Heart left ventricle (tissue), 16 donors: ENCODE measurements around the gene DUSP7. TPM values are rescaled to one million over a fixed set of nuclear protein-coding genes. Genes with fewer than 3 reads are reported as not detected.

ENCODE experiments used
- ATAC-seq, 4 donors: fragments of 200-7000 bp; cut with Tn5 transposase; one replicate each; pipeline ENCODE4 v1.9.1; 2020 to 2022; ENCODE audit warnings: moderate library complexity in 4 of 4, mild to moderate bottlenecking in 3 of 4, moderate number of reproducible peaks in 1 of 4
- DNase-seq, 5 donors: peaks; one replicate each; pipeline ENCODE4 v3.0.0-alpha.2; 2020
- H3K27ac ChIP-seq, 12 donors: fragments of 200-600 bp; sonication (generic) in 4 of 12; one replicate each; pipeline versions ENCODE4 v1.5.0 to v1.8.0; 2016 to 2022; ENCODE audit warnings: mild to moderate bottlenecking in 2 of 12
- H3K27me3 ChIP-seq, 9 donors: fragments of 200-600 bp; sonication (generic) in 2 of 9; one replicate each; pipeline versions ENCODE4 v1.5.1 to v1.8.0; 2016 to 2022; ENCODE audit warnings: mild to moderate bottlenecking in 3 of 9
- H3K36me3 ChIP-seq, 9 donors: fragments of 200-600 bp; sonication (generic) in 2 of 9; one replicate each; pipeline versions ENCODE4 v1.5.0 to v1.8.0; 2018 to 2022; ENCODE audit warnings: mild to moderate bottlenecking in 2 of 9
- H3K4me1 ChIP-seq, 12 donors: fragments of 200-600 bp; sonication (generic) in 4 of 12; one replicate each; pipeline versions ENCODE4 v1.5.0 to v1.8.0; 2016 to 2022; ENCODE audit warnings: mild to moderate bottlenecking in 3 of 12
- H3K4me3 ChIP-seq, 12 donors: fragments of 200-600 bp; sonication (generic) in 4 of 12; one replicate each; pipeline versions ENCODE4 v1.5.0 to v1.8.0; 2017 to 2022; ENCODE audit warnings: mild to moderate bottlenecking in 9 of 12, moderate library complexity in 4 of 12
- H3K9me3 ChIP-seq, 12 donors: fragments of 200-600 bp; sonication (generic) in 4 of 12; one replicate each; pipeline versions ENCODE4 v1.5.0 to v1.8.0; 2016 to 2022; ENCODE audit warnings: mild to moderate bottlenecking in 1 of 12
- CTCF ChIP-seq, 12 donors: fragments of 200-600 bp; sonication (generic) in 4 of 12; IDR thresholded peaks; one replicate each; pipeline versions ENCODE4 v1.5.0 to v1.8.0; 2018 to 2022; ENCODE audit warnings: antibody characterized with exemption in 12 of 12, mild to moderate bottlenecking in 5 of 12
- POLR2A ChIP-seq, 2 donors: fragments of 450-650 bp; IDR thresholded peaks; one replicate each; pipeline ENCODE4 v1.6.1; 2017; ENCODE audit warnings: antibody characterized with exemption in 2 of 2, mild to moderate bottlenecking in 2 of 2, moderate library complexity in 2 of 2
- WGBS, 4 donors: extraction: QIAGEN DNeasy Blood & Tissue Kit in 2 of 4; methylation state at CpG; one replicate each; pipeline versions ENCODE4 v1.1.5 to v1.1.7; 2013 to 2018; 5-methylcytosine and 5-hydroxymethylcytosine counted together
- intact Hi-C, 10 donors: fragments of 100-400 bp; cut with DNase I; formaldehyde crosslinking; loops; one replicate each; pipeline versions ENCODE4 v1.11.1 to v1.14.2; 2022
- polyA plus RNA-seq, 2 donors: library from polyadenylated mRNA; stranded (reverse); fragments of 200-250 nt; gene quantifications; one replicate each; pipeline ENCODE4 v1.2.3, GENCODE V29; 2013
- total RNA-seq, 9 donors: library from RNA; depleted of rRNA in 2 of 9; stranded (reverse); fragments of >200 nt in 2 of 9; fragmentation: NEBNext Ultra II Directional in 3 of 9; extraction: Animal tissue kit (Norgen Biotek cat#: 25700) in 3 of 9; gene quantifications; one replicate each; pipeline versions ENCODE4 v1.1.0 to v1.2.4, GENCODE V29; 2016 to 2023
- donor health status: ischemic (EF 13 %, LVEDD 7.1; RV severe dilation, severe dysfunction).
- donor health status: healthy with polysubstance abuse.
- donor health status: DM: no; HTN: yes; CAD: no.
- donor health status: DM: no; HTN: no; CAD: no.
- donor health status: ischemic (EF 25% LVEDD 6.9; RV normal size, moderate dysfunction).
- donor health status: ischemic (EF 25% LVEDD 5.7; RV mildly dilated, moderate dysfunction).
- donor health status: healthy.
- donor health status: DM: yes; HTN: yes; CAD: no.
- donor health status: ischemic (EF 35%, LVEDD 5.7; RV mildly dilated, moderate dysfunction).
- donor health status: nonischemic (EF 11% LVEDD 7.7; RV severe dilation, severe dysfunction).
- donor health status: DM: yes; HTN: yes; CAD: no.
- donor health status: PGD.
- donor health status: ischemic (EF 29% LVEDD 5.4; RV normal size, mild dysfunction).
- donor health status: nonischemic (EF 23%, LVEDD 6.1; RV moderate dilation, normal function).

DUSP7 gene
- total and polyA plus RNA-seq, 11 donors, result 9.2 to 33.2 (median 20.7) TPM

DNA sequence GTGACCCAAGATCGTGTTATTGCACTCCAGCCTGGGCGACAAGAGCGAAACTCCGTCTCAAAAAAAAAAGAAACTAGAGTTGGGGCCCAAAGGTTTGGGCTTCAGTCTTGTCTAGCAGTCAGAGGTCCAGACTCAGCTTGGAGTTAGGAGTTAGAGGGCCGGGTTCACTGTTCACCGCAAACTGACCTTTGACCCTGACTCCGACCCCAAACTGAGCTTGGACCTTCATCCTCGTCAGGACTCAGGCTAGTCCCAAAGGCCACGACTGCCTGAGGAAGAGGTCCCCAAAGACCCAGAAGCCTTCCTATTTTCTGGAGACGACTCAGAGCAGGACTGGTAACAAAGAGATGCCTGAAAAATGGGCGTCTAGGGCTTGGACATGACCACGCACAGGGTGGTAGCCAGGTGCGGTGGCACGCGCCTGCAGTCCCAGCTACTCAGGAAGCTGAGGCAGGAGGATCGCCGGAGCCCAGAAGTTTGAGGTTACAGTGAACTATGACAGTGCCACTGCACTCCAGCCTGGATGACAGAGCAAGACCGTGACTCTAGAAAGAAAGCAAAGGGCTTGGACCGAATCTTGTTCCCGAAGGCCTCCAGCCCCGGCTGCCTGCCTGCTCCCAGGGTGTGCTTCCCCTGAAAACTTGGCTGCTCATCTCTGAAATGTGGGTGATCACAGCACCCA lies 37.9 kb downstream of the DUSP7 start:
- ATAC-seq, result no peak
- Histone ChIP-seq H3K4me1 (peaks cover 32 to 91% (median 69%) of the 10 kb centered on the region in 12 donors), H3K36me3 (no peaks in the 10 kb centered on the region), H3K4me3 (no peak overlapping the region), H3K27ac (peak overlapping the region; percentile 81 to 99 (median 93)), H3K27me3 (no peaks in the 10 kb centered on the region), H3K9me3 (no peaks in the 10 kb centered on the region)
- no peak for DNase-seq
- WGBS, 4 donors, result 90 to 96% (median 90%) methylated on average over 21 of the region's 21 CpGs
- intact Hi-C loops, result loop anchor here in 1 of 10 donors (5.0 kb wide), 1 partner anchor 34 kb away; no protein-coding TSS in a partner anchor
- TF ChIP-seq POLR2A (IDR thresholded peaks at IDR 0.05) (no peak), CTCF (IDR thresholded peaks at IDR 0.05) (no peak)

GRCh38 chr3:52017586-52017985 lies 38.8 kb downstream of the DUSP7 start:
- no peak overlapping the region for H3K4me3 ChIP-seq
- 55 to 78% (median 60%) methylated on average over 10 to 11 of the region's 11 CpGs for WGBS, 4 donors
- H3K4me1 ChIP-seq, result peaks cover 32 to 91% (median 63%) of the 10 kb centered on the region in 12 donors

GRCh38 chr3:52015438-52016228 lies 40.7 kb downstream of the DUSP7 start:
- ATAC-seq (no peak), DNase-seq (no peak)
- TF ChIP-seq POLR2A (IDR thresholded peaks at IDR 0.05), result no peak
- Histone ChIP-seq H3K4me1 (peaks cover 19 to 75% (median 44%) of the 10 kb centered on the region in 12 donors), H3K36me3 (no peaks in the 10 kb centered on the region), H3K27me3 (no peaks in the 10 kb centered on the region), H3K4me3 (no peak overlapping the region), H3K9me3 (no peaks in the 10 kb centered on the region), H3K27ac (peak overlapping the region in 1 of 12 donors; percentile 52)
- intact Hi-C loops, result loop anchor here in 1 of 10 donors (5.0 kb wide), 1 partner anchor 37 kb away; no protein-coding TSS in a partner anchor
- 77 to 80% (median 78%) methylated on average over 10 to 13 of the region's 13 CpGs for WGBS, 4 donors

More at GRCh38 chr3:52017586-52017985, 38.8 kb downstream of the DUSP7 start:
- no peak for DNase-seq
- no peak for ATAC-seq
- Histone ChIP-seq H3K36me3 (no peaks in the 10 kb centered on the region), H3K27ac (peak overlapping the region in 9 of 12 donors; percentile 22 to 99 (median 35)), H3K9me3 (no peaks in the 10 kb centered on the region), H3K27me3 (no peaks in the 10 kb centered on the region)
- TF ChIP-seq POLR2A (IDR thresholded peaks at IDR 0.05) (no peak), CTCF (IDR thresholded peaks at IDR 0.05) (no peak)
- intact Hi-C loops, result loop anchor here in 1 of 10 donors (5.0 kb wide), 1 partner anchor 35 kb away; no protein-coding TSS in a partner anchor

DNA sequence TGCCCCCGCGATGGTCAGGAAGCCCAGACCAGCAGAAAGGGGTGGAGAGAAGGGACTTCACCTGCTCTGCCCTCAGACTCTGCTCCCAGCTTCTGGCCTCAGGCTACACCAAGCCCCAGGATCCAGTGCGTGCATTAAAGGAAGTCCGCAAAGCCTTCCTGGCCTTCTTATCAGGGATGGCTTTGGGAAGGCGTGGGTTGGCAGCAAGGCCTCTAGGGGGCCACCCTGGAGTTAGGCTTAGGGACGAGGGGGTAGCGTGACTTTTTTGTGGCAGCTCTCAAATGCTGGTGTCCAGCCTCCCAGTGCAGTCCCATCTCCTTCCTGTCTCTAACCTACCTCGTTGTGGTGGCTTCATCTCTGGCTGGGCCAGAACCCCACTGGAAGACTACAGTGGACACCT lies 41.8 kb downstream of the DUSP7 start:
- Histone ChIP-seq H3K9me3 (no peaks in the 10 kb centered on the region), H3K27me3 (no peaks in the 10 kb centered on the region), H3K4me1 (peaks cover 12 to 64% (median 34%) of the 10 kb centered on the region in 12 donors), H3K27ac (no peak overlapping the region), H3K36me3 (no peaks in the 10 kb centered on the region), H3K4me3 (no peak overlapping the region)
- ATAC-seq, result no peak
- no peak for TF ChIP-seq POLR2A (IDR thresholded peaks at IDR 0.05)
- TF ChIP-seq CTCF (IDR thresholded peaks at IDR 0.05), result peak in 4 of 12 donors; percentile 9 to 20 (median 18)
- DNase-seq, result no peak
- intact Hi-C loops, result loop anchor here in 1 of 10 donors (5.0 kb wide), 1 partner anchor 38 kb away; no protein-coding TSS in a partner anchor
- WGBS, 4 donors, result 73 to 77% (median 73%) methylated on average over 7 to 8 of the region's 8 CpGs
